ENCODE measurements around the gene HILPDA.

The HILPDA gene

GRCh38 chr7:128425850-128426249, 29.8 kb upstream of the HILPDA start:
- H3K27me3 ChIP-seq (ENCODE audit: low read length) = no peaks in the 10 kb centered on the region
- TF ChIP-seq CTCF (IDR thresholded peaks at IDR 0.05; ENCODE audit: insufficient read depth, low read length, poor library complexity, severe bottlenecking) (peak; percentile 67), EZH2phosphoT487 (conservative IDR thresholded peaks at IDR 0.05; ENCODE audit: low read length) (no peak)
- no peak overlapping the region for H3K27ac ChIP-seq (ENCODE audit: low read depth, low read length)
- H4K20me1 ChIP-seq (ENCODE audit: low read depth, low read length) = no peaks in the 10 kb centered on the region
- no peak overlapping the region for H3K4me2 ChIP-seq (ENCODE audit: low read depth, low read length, poor library complexity, severe bottlenecking)
- H3K36me3 ChIP-seq (ENCODE audit: low read length) = no peaks in the 10 kb centered on the region
- H3K9me3 ChIP-seq (ENCODE audit: insufficient read depth, low read length) = no peaks in the 10 kb centered on the region
- no peaks in the 10 kb centered on the region for H3K9me2 ChIP-seq (replicated peaks; ENCODE audit: insufficient read depth, low read length)
- no peaks in the 10 kb centered on the region for H3F3A ChIP-seq (ENCODE audit: insufficient read depth)
- H3K4me3 ChIP-seq (ENCODE audit: insufficient read depth, low read length, poor library complexity, severe bottlenecking) = no peak overlapping the region
- no peaks in the 10 kb centered on the region for H3K79me2 ChIP-seq (ENCODE audit: insufficient read depth, low read length)
- H3K9ac ChIP-seq (ENCODE audit: low read length) = no peak overlapping the region
- H2AFZ ChIP-seq (ENCODE audit: low read depth, low read length, severe bottlenecking) = no peak overlapping the region

GRCh38 chr7:128427289-128427891, 28.3 kb upstream of the HILPDA start:
- Histone ChIP-seq H3F3A (ENCODE audit: insufficient read depth) (no peaks in the 10 kb centered on the region), H2AFZ (ENCODE audit: low read depth, low read length, severe bottlenecking) (no peak overlapping the region), H3K36me3 (ENCODE audit: low read length) (no peaks in the 10 kb centered on the region), H3K9ac (ENCODE audit: low read length) (no peak overlapping the region), H3K9me3 (ENCODE audit: insufficient read depth, low read length) (no peaks in the 10 kb centered on the region), H3K27me3 (ENCODE audit: low read length) (no peaks in the 10 kb centered on the region), H3K79me2 (ENCODE audit: insufficient read depth, low read length) (no peaks in the 10 kb centered on the region), H3K27ac (ENCODE audit: low read depth, low read length) (no peak overlapping the region), H3K4me2 (ENCODE audit: low read depth, low read length, poor library complexity, severe bottlenecking) (no peak overlapping the region), H3K4me3 (ENCODE audit: insufficient read depth, low read length, poor library complexity, severe bottlenecking) (no peak overlapping the region), H4K20me1 (ENCODE audit: low read depth, low read length) (no peaks in the 10 kb centered on the region), H3K9me2 (replicated peaks; ENCODE audit: insufficient read depth, low read length) (no peaks in the 10 kb centered on the region)
- TF ChIP-seq CTCF (IDR thresholded peaks at IDR 0.05; ENCODE audit: insufficient read depth, low read length, poor library complexity, severe bottlenecking) (peak; percentile 57), EZH2phosphoT487 (conservative IDR thresholded peaks at IDR 0.05; ENCODE audit: low read length) (no peak)

- TF ChIP-seq CTCF (IDR thresholded peaks at IDR 0.05; ENCODE audit: insufficient read depth, low read length, poor library complexity, severe bottlenecking) (no peak), EZH2phosphoT487 (conservative IDR thresholded peaks at IDR 0.05; ENCODE audit: low read length) (no peak)
- no peaks in the 10 kb centered on the region for H3K79me2 ChIP-seq (ENCODE audit: insufficient read depth, low read length)
- H3K36me3 ChIP-seq (ENCODE audit: low read length) = no peaks in the 10 kb centered on the region
- H3K4me3 ChIP-seq (ENCODE audit: insufficient read depth, low read length, poor library complexity, severe bottlenecking) = no peak overlapping the region
- H3K4me2 ChIP-seq (ENCODE audit: low read depth, low read length, poor library complexity, severe bottlenecking) = no peak overlapping the region
- no peak overlapping the region for H3K27ac ChIP-seq (ENCODE audit: low read depth, low read length)
- no peaks in the 10 kb centered on the region for H3F3A ChIP-seq (ENCODE audit: insufficient read depth)
- H3K9ac ChIP-seq (ENCODE audit: low read length) = no peak overlapping the region
- no peak overlapping the region for H2AFZ ChIP-seq (ENCODE audit: low read depth, low read length, severe bottlenecking)
- H3K9me3 ChIP-seq (ENCODE audit: insufficient read depth, low read length) = no peaks in the 10 kb centered on the region
- no peaks in the 10 kb centered on the region for H3K9me2 ChIP-seq (replicated peaks; ENCODE audit: insufficient read depth, low read length)
- H3K27me3 ChIP-seq (ENCODE audit: low read length) = no peaks in the 10 kb centered on the region
- H4K20me1 ChIP-seq (ENCODE audit: low read depth, low read length) = no peaks in the 10 kb centered on the region
Observed at GRCh38 chr7:128430207-128430606, 25.5 kb upstream of the HILPDA start.
